HFFc6 (cell line): ENCODE measurements around the gene SNTG2. TPM values are rescaled to one million over a fixed set of nuclear protein-coding genes. Genes with fewer than 3 reads are reported as not detected.
"Not testable (repeated sequence)": the region's sequence is repeated elsewhere in the genome, so short reads cannot be mapped to it uniquely, and the experiment has no call there.

Experiments used
- DNase-seq: peaks from one replicate; pipeline ENCODE4 v3.0.0-alpha.2; 2018
- H3K27ac Mint-ChIP-seq: 2 replicates; pipeline ENCODE4 v1.8.0; 2020; ENCODE audit warnings: mild to moderate bottlenecking, mixed read lengths
- H3K27me3 Mint-ChIP-seq: 2 replicates; pipeline ENCODE4 v1.8.0; 2021; ENCODE audit warnings: mild to moderate bottlenecking, moderate library complexity, mixed read lengths; ENCODE audit not compliant: insufficient read depth
- H3K36me3 Mint-ChIP-seq: 2 replicates; pipeline ENCODE4 v1.8.0; 2021; ENCODE audit warnings: low read depth, mixed read lengths
- H3K4me1 Mint-ChIP-seq: 2 replicates; pipeline ENCODE4 v1.8.0; 2020; ENCODE audit warnings: low read depth, mixed read lengths
- H3K4me3 Mint-ChIP-seq: 2 replicates; pipeline ENCODE4 v1.8.0; 2020; ENCODE audit warnings: mild to moderate bottlenecking, moderate library complexity, mixed read lengths
- H3K9me3 Mint-ChIP-seq: 2 replicates; pipeline ENCODE4 v1.8.0; 2020; ENCODE audit warnings: mild to moderate bottlenecking, mixed read lengths
- total RNA-seq, 6 experiments: library from RNA; stranded (reverse); fragmentation: NEBNext Ultra II Directional; extraction: Animal tissue kit (Norgen Biotek cat#: 25700); gene quantifications; 2 replicates in 1 of 6; 3 replicates in 5 of 6; pipeline ENCODE4 v1.2.3, GENCODE V29; 2021
- TF ChIP-seq, protein P1 (sequence below): fragments of 200-600 bp; sonication (generic); IDR thresholded peaks from 2 replicates; pipeline ENCODE4 v1.5.0; 2021; ENCODE audit warnings: antibody characterized with exemption, mild to moderate bottlenecking

SNTG2 gene
- total RNA-seq, 6 experiments from 2014 or later = not detected

- DNase-seq = no peak
- Mint-ChIP-seq H3K36me3 (no peaks in the 10 kb centered on the region), H3K27me3 (peaks cover 5% of the 10 kb centered on the region), H3K4me3 (no peak within 1 kb of the TSS), H3K4me1 (no peaks in the 10 kb centered on the region), H3K9me3 (peaks cover 39% of the 10 kb centered on the region), H3K27ac (no peak within 1 kb of the TSS)
- TF ChIP-seq, protein P1, sequence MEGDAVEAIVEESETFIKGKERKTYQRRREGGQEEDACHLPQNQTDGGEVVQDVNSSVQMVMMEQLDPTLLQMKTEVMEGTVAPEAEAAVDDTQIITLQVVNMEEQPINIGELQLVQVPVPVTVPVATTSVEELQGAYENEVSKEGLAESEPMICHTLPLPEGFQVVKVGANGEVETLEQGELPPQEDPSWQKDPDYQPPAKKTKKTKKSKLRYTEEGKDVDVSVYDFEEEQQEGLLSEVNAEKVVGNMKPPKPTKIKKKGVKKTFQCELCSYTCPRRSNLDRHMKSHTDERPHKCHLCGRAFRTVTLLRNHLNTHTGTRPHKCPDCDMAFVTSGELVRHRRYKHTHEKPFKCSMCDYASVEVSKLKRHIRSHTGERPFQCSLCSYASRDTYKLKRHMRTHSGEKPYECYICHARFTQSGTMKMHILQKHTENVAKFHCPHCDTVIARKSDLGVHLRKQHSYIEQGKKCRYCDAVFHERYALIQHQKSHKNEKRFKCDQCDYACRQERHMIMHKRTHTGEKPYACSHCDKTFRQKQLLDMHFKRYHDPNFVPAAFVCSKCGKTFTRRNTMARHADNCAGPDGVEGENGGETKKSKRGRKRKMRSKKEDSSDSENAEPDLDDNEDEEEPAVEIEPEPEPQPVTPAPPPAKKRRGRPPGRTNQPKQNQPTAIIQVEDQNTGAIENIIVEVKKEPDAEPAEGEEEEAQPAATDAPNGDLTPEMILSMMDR = no peak
Observed at GRCh38 chr2:1413156-1413710, 462.6 kb downstream of the SNTG2 start, which contains the start of gene TPO. Gene TPO (plus strand): TSS chr2:1413463. CDS start chr2:1414409, 946 bp downstream.

GRCh38 chr2:1414121-1414520 lies 463.5 kb downstream of the SNTG2 start:
- DNase-seq = no peak
- H3K4me1 Mint-ChIP-seq = no peaks in the 10 kb centered on the region
- H3K27me3 Mint-ChIP-seq = peaks cover 5% of the 10 kb centered on the region
- no peaks in the 10 kb centered on the region for H3K36me3 Mint-ChIP-seq
- peaks cover 45% of the 10 kb centered on the region for H3K9me3 Mint-ChIP-seq
- H3K27ac Mint-ChIP-seq = no peak overlapping the region
- no peak overlapping the region for H3K4me3 Mint-ChIP-seq
- TF ChIP-seq, protein P1 = no peak

GRCh38 chr2:1414901-1415300 lies 464.3 kb downstream of the SNTG2 start:
- H3K27me3 Mint-ChIP-seq, H3K27ac Mint-ChIP-seq, DNase-seq, H3K4me3 Mint-ChIP-seq, H3K36me3 Mint-ChIP-seq, H3K4me1 Mint-ChIP-seq: not testable (repeated sequence)
- H3K9me3 Mint-ChIP-seq = peaks cover 49% of the 10 kb centered on the region

GRCh38 chr2:1415501-1415900 lies 464.9 kb downstream of the SNTG2 start:
- Mint-ChIP-seq H3K4me3 (no peak overlapping the region), H3K4me1 (no peaks in the 10 kb centered on the region), H3K27me3 (peaks cover 4% of the 10 kb centered on the region), H3K36me3 (no peaks in the 10 kb centered on the region), H3K27ac (no peak overlapping the region), H3K9me3 (peaks cover 55% of the 10 kb centered on the region)
- DNase-seq = no peak
- TF ChIP-seq, protein P1 = no peak
